H9 (cell line): ENCODE data around the gene LHPP. TPM values are rescaled to one million over a fixed set of nuclear protein-coding genes. Genes with fewer than 3 reads are reported as not detected.

ENCODE experiments used
- DNase-seq: peaks from one replicate; pipeline ENCODE4 v3.0.0-alpha.2; 2017
- H2AFZ ChIP-seq: one replicate; pipeline ENCODE4 v1.6.1; 2013; ENCODE audit warnings: mild to moderate bottlenecking, low read length, control low read depth, moderate library complexity
- H2AK5ac ChIP-seq: 2 replicates; pipeline ENCODE4 v1.6.1; 2013; ENCODE audit warnings: low read length, control low read depth, mixed read lengths; ENCODE audit not compliant: insufficient read length
- H2BK120ac ChIP-seq: one replicate; pipeline ENCODE4 v1.6.1; 2013; ENCODE audit warnings: low read depth, mild to moderate bottlenecking, low read length, control low read depth, inconsistent platforms; ENCODE audit not compliant: poor library complexity, severe bottlenecking
- H2BK12ac ChIP-seq: 2 replicates; pipeline ENCODE4 v1.6.1; 2013; ENCODE audit warnings: low read length, control low read depth, mixed read lengths, low read depth; ENCODE audit not compliant: insufficient read length
- H2BK15ac ChIP-seq: 2 replicates; pipeline ENCODE4 v1.6.1; 2013; ENCODE audit warnings: low read depth, low read length, control low read depth
- H2BK20ac ChIP-seq: one replicate; pipeline ENCODE4 v1.6.1; 2013; ENCODE audit warnings: low read depth, mild to moderate bottlenecking, low read length, control low read depth, inconsistent platforms; ENCODE audit not compliant: poor library complexity, severe bottlenecking
- H2BK5ac ChIP-seq: 2 replicates; pipeline ENCODE4 v1.6.1; 2013; ENCODE audit warnings: low read length, control low read depth, mixed read lengths; ENCODE audit not compliant: insufficient read length
- H3K14ac ChIP-seq: 2 replicates; pipeline ENCODE4 v1.6.1; 2013; ENCODE audit warnings: low read length, control low read depth; ENCODE audit not compliant: insufficient read depth
- H3K18ac ChIP-seq: 2 replicates; pipeline ENCODE4 v1.6.1; 2013; ENCODE audit warnings: low read depth, mild to moderate bottlenecking, mixed read lengths, low read length, control low read depth; ENCODE audit not compliant: insufficient read length
- H3K23ac ChIP-seq: 2 replicates; pipeline ENCODE4 v1.6.1; 2013; ENCODE audit warnings: low read length, control low read depth, mixed read lengths, low read depth; ENCODE audit not compliant: insufficient read length
- H3K23me2 ChIP-seq: 2 replicates; pipeline ENCODE4 v1.6.1; 2013; ENCODE audit warnings: low read depth, mild to moderate bottlenecking, mixed read lengths, low read length, control low read depth; ENCODE audit not compliant: insufficient read length, poor library complexity, severe bottlenecking
- H3K27ac ChIP-seq: 2 replicates; pipeline ENCODE4 v1.5.1; 2013; ENCODE audit warnings: low read length, control low read depth, mixed read lengths, low read depth; ENCODE audit not compliant: insufficient read length
- H3K27me3 ChIP-seq: 2 replicates; pipeline ENCODE4 v1.6.1; 2013; ENCODE audit warnings: low read length, control low read depth, inconsistent platforms; ENCODE audit not compliant: insufficient read depth
- H3K4ac ChIP-seq: 2 replicates; pipeline ENCODE4 v1.6.1; 2013; ENCODE audit warnings: low read depth, mild to moderate bottlenecking, control low read depth, inconsistent platforms, low read length, moderate library complexity
- H3K4me1 ChIP-seq: 2 replicates; pipeline ENCODE4 v1.6.1; 2013; ENCODE audit warnings: low read length, control low read depth, inconsistent platforms; ENCODE audit not compliant: insufficient read depth
- H3K4me2 ChIP-seq: 2 replicates; pipeline ENCODE4 v1.6.1; 2013; ENCODE audit warnings: low read length, control low read depth, mixed read lengths; ENCODE audit not compliant: insufficient read length, insufficient read depth
- H3K56ac ChIP-seq: 2 replicates; pipeline ENCODE4 v1.6.1; 2013; ENCODE audit warnings: low read depth, mild to moderate bottlenecking, mixed read lengths, low read length, control low read depth; ENCODE audit not compliant: insufficient read length
- H3K79me1 ChIP-seq: 2 replicates; pipeline ENCODE4 v1.6.1; 2013; ENCODE audit warnings: low read depth, mild to moderate bottlenecking, moderate library complexity, low read length, control low read depth, inconsistent platforms; ENCODE audit not compliant: insufficient read depth, poor library complexity, severe bottlenecking
- H3K79me2 ChIP-seq: 2 replicates; pipeline ENCODE4 v1.6.1; 2013; ENCODE audit warnings: low read length, control low read depth, inconsistent platforms; ENCODE audit not compliant: insufficient read depth
- H3K9ac ChIP-seq: 2 replicates; pipeline ENCODE4 v1.6.1; 2013; ENCODE audit warnings: low read length, control low read depth, mixed read lengths; ENCODE audit not compliant: insufficient read length; ENCODE audit errors: extremely low read depth
- H3K9me3 ChIP-seq: one replicate; pipeline ENCODE4 v1.6.1; 2013; ENCODE audit warnings: low read depth, low read length, inconsistent platforms; ENCODE audit not compliant: control insufficient read depth
- H3T11ph ChIP-seq: one replicate; pipeline ENCODE4 v1.6.1; 2013; ENCODE audit warnings: mild to moderate bottlenecking, low read length, control low read depth, inconsistent platforms
- H4K20me1 ChIP-seq: one replicate; pipeline ENCODE4 v1.6.1; 2013; ENCODE audit not compliant: control insufficient read depth, insufficient read length, insufficient read depth
- H4K5ac ChIP-seq: 2 replicates; pipeline ENCODE4 v1.6.1; 2013; ENCODE audit warnings: low read depth, mild to moderate bottlenecking, mixed read lengths, low read length, control low read depth; ENCODE audit not compliant: insufficient read length
- H4K8ac ChIP-seq: replicated peaks from 2 replicates; pipeline ENCODE4 v1.6.1; 2013; ENCODE audit warnings: low read length, control low read depth, mixed read lengths, low read depth; ENCODE audit not compliant: insufficient read length
- H4K91ac ChIP-seq: 2 replicates; pipeline ENCODE4 v1.6.1; 2013; ENCODE audit warnings: low read depth, mild to moderate bottlenecking, moderate library complexity, mixed read lengths, low read length, control low read depth; ENCODE audit not compliant: insufficient read length
- H3K27ac Mint-ChIP-seq, 3 experiments: 2 replicates in 2 of 3; 3 replicates in 1 of 3; pipeline ENCODE4 v1.8.0; 2020 to 2021; ENCODE audit warnings: mixed read lengths in 3 of 3, mild to moderate bottlenecking in 1 of 3, moderate library complexity in 1 of 3
- H3K27me3 Mint-ChIP-seq: 2 replicates; pipeline ENCODE4 v1.8.0; 2021; ENCODE audit warnings: low read depth, mild to moderate bottlenecking, moderate library complexity, mixed read lengths
- H3K36me3 Mint-ChIP-seq, 3 experiments: 2 replicates in 2 of 3; 3 replicates in 1 of 3; pipeline ENCODE4 v1.8.0; 2020 to 2021; ENCODE audit warnings: low read depth in 3 of 3, mixed read lengths in 3 of 3; ENCODE audit not compliant: insufficient read depth in 1 of 3
- H3K4me1 Mint-ChIP-seq, 2 experiments: 2 replicates each; pipeline ENCODE4 v1.8.0; 2020; ENCODE audit warnings: mixed read lengths in 2 of 2
- H3K4me3 Mint-ChIP-seq, 2 experiments: 2 replicates in 1 of 2; 3 replicates in 1 of 2; pipeline ENCODE4 v1.8.0; 2020 to 2021; ENCODE audit warnings: mild to moderate bottlenecking in 2 of 2, mixed read lengths in 2 of 2, moderate library complexity in 1 of 2
- H3K9me3 Mint-ChIP-seq, 2 experiments: 2 replicates in 1 of 2; 3 replicates in 1 of 2; pipeline ENCODE4 v1.8.0; 2020; ENCODE audit warnings: mild to moderate bottlenecking in 2 of 2, mixed read lengths in 2 of 2, moderate library complexity in 1 of 2
- WGBS: extraction: QIAGEN DNeasy Blood & Tissue Kit; methylation state at CpG from one replicate; pipeline ENCODE4 v1.1.7; 2013; ENCODE audit warnings: missing lambda C conversion rate, low lambda C conversion rate, mixed read lengths; ENCODE audit not compliant: insufficient read length; ENCODE audit errors: extremely low coverage; 5-methylcytosine and 5-hydroxymethylcytosine counted together
- total RNA-seq: library from RNA; stranded (reverse); gene quantifications from 2 replicates; pipeline ENCODE4 v1.2.1, GENCODE V29; 2021
- TF ChIP-seq, protein P1 (sequence below): fragments of 200-600 bp; sonication (generic); conservative IDR thresholded peaks from 3 replicates; pipeline ENCODE4 v1.8.0; 2021; ENCODE audit warnings: antibody characterized with exemption, mild to moderate bottlenecking

LHPP gene
- total RNA-seq, 1 experiment from 2014 or later, result 29.6 TPM

DNA sequence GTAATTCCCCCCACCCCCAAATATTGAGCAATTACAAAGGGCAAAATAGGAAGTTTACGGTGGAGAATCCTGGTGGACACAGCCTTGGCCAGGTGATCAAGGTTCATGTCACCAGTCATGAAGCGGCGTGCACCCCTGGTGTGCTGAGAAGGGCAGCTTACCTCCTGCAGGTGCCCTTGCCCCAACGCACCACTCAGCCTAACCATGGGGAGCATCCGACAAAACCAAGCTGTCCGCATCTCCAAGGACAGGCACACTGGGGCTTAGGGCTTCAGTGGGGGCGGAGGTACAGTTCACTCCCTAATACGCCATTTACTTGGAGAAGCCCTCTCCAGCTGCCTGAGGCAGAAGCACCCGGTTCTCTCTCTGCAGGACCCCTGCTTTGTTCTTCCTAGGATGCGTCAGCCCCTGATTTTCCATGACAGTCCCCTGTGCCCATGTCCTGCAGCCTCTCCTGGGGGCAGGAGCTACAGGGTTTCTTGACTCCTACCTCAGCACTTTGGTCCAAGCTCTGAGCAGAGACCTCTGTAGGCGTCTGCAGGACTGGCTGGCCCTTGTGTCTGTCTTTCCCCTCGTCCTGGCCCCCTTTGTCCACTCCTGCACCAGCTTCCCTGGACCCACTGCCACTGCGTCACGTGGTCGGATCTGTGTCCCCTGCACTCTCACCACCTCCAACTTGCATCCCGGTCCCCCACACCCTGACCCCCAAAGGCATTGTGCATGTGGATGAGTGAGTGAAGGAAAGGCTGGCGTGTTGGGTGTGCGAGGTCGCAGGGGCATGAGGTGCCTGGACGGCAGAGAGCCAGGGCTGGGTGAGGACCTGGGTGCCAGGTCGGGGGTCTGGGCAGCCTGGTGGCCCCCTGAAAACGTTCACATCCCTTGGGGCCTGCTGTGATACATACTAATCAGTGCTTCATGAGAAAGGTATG lies 113.7 kb downstream of the LHPP start:
- Histone ChIP-seq H3K4me2 (no peak overlapping the region), H3K23me2 (no peaks in the 10 kb centered on the region), H4K91ac (no peak overlapping the region), H4K8ac (no peak overlapping the region), H3K14ac (no peak overlapping the region), H3K27me3 (no peaks in the 10 kb centered on the region), H3K9ac (no peak overlapping the region), H3T11ph (no peak overlapping the region), H3K56ac (no peak overlapping the region), H2AFZ (no peak overlapping the region), H3K4ac (no peak overlapping the region), H3K79me1 (no peaks in the 10 kb centered on the region), H2BK5ac (no peak overlapping the region), H4K5ac (no peak overlapping the region), H3K18ac (no peak overlapping the region), H3K9me3 (no peaks in the 10 kb centered on the region), H3K4me1 (no peaks in the 10 kb centered on the region), H3K23ac (no peak overlapping the region), H3K79me2 (no peaks in the 10 kb centered on the region), H4K20me1 (no peaks in the 10 kb centered on the region), H2AK5ac (no peak overlapping the region), H2BK120ac (no peak overlapping the region), H2BK20ac (no peak overlapping the region), H3K27ac (no peak overlapping the region), H2BK15ac (no peak overlapping the region), H2BK12ac (no peak overlapping the region)
- Mint-ChIP-seq H3K9me3 (peaks cover 6 to 7% of the 10 kb centered on the region in 2 experiments), H3K27ac (peak overlapping the region in 2 of 3 experiments; percentile 29 to 73; a peak in 2 of 7 replicates), H3K36me3 (peaks cover 0 to 2% (median 0%) of the 10 kb centered on the region in 3 experiments; a peak in 1 of 7 replicates), H3K4me1 (peaks cover 0 to 4% of the 10 kb centered on the region in 2 experiments; a peak in 2 of 4 replicates), H3K27me3 (peaks cover 4% of the 10 kb centered on the region), H3K4me3 (no peak overlapping the region)
- TF ChIP-seq, protein P1, sequence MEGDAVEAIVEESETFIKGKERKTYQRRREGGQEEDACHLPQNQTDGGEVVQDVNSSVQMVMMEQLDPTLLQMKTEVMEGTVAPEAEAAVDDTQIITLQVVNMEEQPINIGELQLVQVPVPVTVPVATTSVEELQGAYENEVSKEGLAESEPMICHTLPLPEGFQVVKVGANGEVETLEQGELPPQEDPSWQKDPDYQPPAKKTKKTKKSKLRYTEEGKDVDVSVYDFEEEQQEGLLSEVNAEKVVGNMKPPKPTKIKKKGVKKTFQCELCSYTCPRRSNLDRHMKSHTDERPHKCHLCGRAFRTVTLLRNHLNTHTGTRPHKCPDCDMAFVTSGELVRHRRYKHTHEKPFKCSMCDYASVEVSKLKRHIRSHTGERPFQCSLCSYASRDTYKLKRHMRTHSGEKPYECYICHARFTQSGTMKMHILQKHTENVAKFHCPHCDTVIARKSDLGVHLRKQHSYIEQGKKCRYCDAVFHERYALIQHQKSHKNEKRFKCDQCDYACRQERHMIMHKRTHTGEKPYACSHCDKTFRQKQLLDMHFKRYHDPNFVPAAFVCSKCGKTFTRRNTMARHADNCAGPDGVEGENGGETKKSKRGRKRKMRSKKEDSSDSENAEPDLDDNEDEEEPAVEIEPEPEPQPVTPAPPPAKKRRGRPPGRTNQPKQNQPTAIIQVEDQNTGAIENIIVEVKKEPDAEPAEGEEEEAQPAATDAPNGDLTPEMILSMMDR, result no peak
- WGBS, result no CpG with 5 or more reads among the region's 22 CpGs
- no peak for DNase-seq
